HS-5 (cell line): ENCODE data around the gene ATP7B.

Experiments used
- DNase-seq: peaks from one replicate; pipeline ENCODE4 v3.0.0-alpha.2; 2012; ENCODE audit warnings: low read depth

Gene ATP7B

GRCh38 chr13:51894239-51894638 lies 117.0 kb downstream of the ATP7B start:
- no peak for DNase-seq

GRCh38 chr13:51892657-51893056 lies 118.6 kb downstream of the ATP7B start:
- DNase-seq: no peak

- no peak for DNase-seq
Observed at GRCh38 chr13:51887468-51887867, 123.8 kb downstream of the ATP7B start.

GRCh38 chr13:51885651-51886050 lies 125.6 kb downstream of the ATP7B start:
- no peak for DNase-seq

GRCh38 chr13:51883226-51883600 lies 128.0 kb downstream of the ATP7B start:
- no peak for DNase-seq
